HEK293 (cell line): ENCODE results near the gene SPTLC2.

Experiments
- ZBTB26 ChIP-seq: fragments of 450-650 bp; formaldehyde crosslinking; optimal IDR thresholded peaks from 2 replicates; pipeline ENCODE3; 2016; ENCODE audit warnings: missing biosample characterization, mild to moderate bottlenecking, missing genetic modification characterization
- ZIC2 ChIP-seq: fragments of 450-650 bp; formaldehyde crosslinking; IDR thresholded peaks from 2 replicates; pipeline ENCODE4 v1.5.1; 2016; ENCODE audit warnings: missing biosample characterization, missing genetic modification characterization
- ZNF114 ChIP-seq: fragments of 450-650 bp; formaldehyde crosslinking; IDR thresholded peaks from 2 replicates; pipeline ENCODE4 v1.5.0; 2017; ENCODE audit warnings: missing biosample characterization, missing genetic modification characterization
- ZNF121 ChIP-seq: fragments of 450-650 bp; formaldehyde crosslinking; IDR thresholded peaks from 2 replicates; pipeline ENCODE4 v1.5.1; 2016; ENCODE audit warnings: missing biosample characterization, missing genetic modification characterization
- ZNF140 ChIP-seq: fragments of 450-650 bp; formaldehyde crosslinking; IDR thresholded peaks from 2 replicates; pipeline ENCODE4 v1.5.1; 2016; ENCODE audit warnings: missing biosample characterization, missing genetic modification characterization
- ZNF2 ChIP-seq: fragments of 450-650 bp; formaldehyde crosslinking; IDR thresholded peaks from 2 replicates; pipeline ENCODE4 v1.5.1; 2016; ENCODE audit warnings: missing biosample characterization, missing genetic modification characterization
- ZNF266 ChIP-seq: fragments of 450-650 bp; formaldehyde crosslinking; IDR thresholded peaks from 2 replicates; pipeline ENCODE4 v1.5.1; 2016; ENCODE audit warnings: missing biosample characterization, missing genetic modification characterization, low read depth
- ZNF416 ChIP-seq: fragments of 450-650 bp; formaldehyde crosslinking; IDR thresholded peaks from 2 replicates; pipeline ENCODE4 v1.5.1; 2016; ENCODE audit warnings: missing biosample characterization, missing genetic modification characterization
- TF ChIP-seq, protein P1 (sequence below): fragments of 450-650 bp; formaldehyde crosslinking; IDR thresholded peaks from 2 replicates; pipeline ENCODE4 v1.5.1; 2016; ENCODE audit warnings: missing biosample characterization, missing genetic modification characterization
- TF ChIP-seq, protein P2 (sequence below): fragments of 450-650 bp; formaldehyde crosslinking; IDR thresholded peaks from 2 replicates; pipeline ENCODE4 v1.5.1; 2016; ENCODE audit warnings: missing biosample characterization, missing genetic modification characterization, low read depth
- TF ChIP-seq, protein P3 (sequence below): fragments of 450-650 bp; formaldehyde crosslinking; IDR thresholded peaks from 2 replicates; pipeline ENCODE4 v1.5.1; 2016; ENCODE audit warnings: missing biosample characterization, missing genetic modification characterization, borderline replicate concordance
- TF ChIP-seq, protein P4 (sequence below): fragments of 450-650 bp; formaldehyde crosslinking; IDR thresholded peaks from 2 replicates; pipeline ENCODE4 v1.5.1; 2016; ENCODE audit warnings: missing biosample characterization, missing genetic modification characterization
- TF ChIP-seq, protein P5 (sequence below): fragments of 450-650 bp; formaldehyde crosslinking; IDR thresholded peaks from 2 replicates; pipeline ENCODE4 v1.5.1; 2016; ENCODE audit warnings: missing biosample characterization, missing genetic modification characterization
- TF ChIP-seq, protein P6 (sequence below): fragments of 450-650 bp; formaldehyde crosslinking; IDR thresholded peaks from 2 replicates; pipeline ENCODE4 v1.5.1; 2016; ENCODE audit warnings: missing biosample characterization, missing genetic modification characterization

GRCh38 chr14:77615361-77616132 lies 890 bp downstream of the SPTLC2 start:
- TF ChIP-seq, protein P1, sequence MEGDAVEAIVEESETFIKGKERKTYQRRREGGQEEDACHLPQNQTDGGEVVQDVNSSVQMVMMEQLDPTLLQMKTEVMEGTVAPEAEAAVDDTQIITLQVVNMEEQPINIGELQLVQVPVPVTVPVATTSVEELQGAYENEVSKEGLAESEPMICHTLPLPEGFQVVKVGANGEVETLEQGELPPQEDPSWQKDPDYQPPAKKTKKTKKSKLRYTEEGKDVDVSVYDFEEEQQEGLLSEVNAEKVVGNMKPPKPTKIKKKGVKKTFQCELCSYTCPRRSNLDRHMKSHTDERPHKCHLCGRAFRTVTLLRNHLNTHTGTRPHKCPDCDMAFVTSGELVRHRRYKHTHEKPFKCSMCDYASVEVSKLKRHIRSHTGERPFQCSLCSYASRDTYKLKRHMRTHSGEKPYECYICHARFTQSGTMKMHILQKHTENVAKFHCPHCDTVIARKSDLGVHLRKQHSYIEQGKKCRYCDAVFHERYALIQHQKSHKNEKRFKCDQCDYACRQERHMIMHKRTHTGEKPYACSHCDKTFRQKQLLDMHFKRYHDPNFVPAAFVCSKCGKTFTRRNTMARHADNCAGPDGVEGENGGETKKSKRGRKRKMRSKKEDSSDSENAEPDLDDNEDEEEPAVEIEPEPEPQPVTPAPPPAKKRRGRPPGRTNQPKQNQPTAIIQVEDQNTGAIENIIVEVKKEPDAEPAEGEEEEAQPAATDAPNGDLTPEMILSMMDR (tag by site-specific recombination) = no peak
- TF ChIP-seq, protein P2, sequence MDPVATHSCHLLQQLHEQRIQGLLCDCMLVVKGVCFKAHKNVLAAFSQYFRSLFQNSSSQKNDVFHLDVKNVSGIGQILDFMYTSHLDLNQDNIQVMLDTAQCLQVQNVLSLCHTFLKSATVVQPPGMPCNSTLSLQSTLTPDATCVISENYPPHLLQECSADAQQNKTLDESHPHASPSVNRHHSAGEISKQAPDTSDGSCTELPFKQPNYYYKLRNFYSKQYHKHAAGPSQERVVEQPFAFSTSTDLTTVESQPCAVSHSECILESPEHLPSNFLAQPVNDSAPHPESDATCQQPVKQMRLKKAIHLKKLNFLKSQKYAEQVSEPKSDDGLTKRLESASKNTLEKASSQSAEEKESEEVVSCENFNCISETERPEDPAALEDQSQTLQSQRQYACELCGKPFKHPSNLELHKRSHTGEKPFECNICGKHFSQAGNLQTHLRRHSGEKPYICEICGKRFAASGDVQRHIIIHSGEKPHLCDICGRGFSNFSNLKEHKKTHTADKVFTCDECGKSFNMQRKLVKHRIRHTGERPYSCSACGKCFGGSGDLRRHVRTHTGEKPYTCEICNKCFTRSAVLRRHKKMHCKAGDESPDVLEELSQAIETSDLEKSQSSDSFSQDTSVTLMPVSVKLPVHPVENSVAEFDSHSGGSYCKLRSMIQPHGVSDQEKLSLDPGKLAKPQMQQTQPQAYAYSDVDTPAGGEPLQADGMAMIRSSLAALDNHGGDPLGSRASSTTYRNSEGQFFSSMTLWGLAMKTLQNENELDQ (tag by site-specific recombination) = no peak
- TF ChIP-seq, protein P3, sequence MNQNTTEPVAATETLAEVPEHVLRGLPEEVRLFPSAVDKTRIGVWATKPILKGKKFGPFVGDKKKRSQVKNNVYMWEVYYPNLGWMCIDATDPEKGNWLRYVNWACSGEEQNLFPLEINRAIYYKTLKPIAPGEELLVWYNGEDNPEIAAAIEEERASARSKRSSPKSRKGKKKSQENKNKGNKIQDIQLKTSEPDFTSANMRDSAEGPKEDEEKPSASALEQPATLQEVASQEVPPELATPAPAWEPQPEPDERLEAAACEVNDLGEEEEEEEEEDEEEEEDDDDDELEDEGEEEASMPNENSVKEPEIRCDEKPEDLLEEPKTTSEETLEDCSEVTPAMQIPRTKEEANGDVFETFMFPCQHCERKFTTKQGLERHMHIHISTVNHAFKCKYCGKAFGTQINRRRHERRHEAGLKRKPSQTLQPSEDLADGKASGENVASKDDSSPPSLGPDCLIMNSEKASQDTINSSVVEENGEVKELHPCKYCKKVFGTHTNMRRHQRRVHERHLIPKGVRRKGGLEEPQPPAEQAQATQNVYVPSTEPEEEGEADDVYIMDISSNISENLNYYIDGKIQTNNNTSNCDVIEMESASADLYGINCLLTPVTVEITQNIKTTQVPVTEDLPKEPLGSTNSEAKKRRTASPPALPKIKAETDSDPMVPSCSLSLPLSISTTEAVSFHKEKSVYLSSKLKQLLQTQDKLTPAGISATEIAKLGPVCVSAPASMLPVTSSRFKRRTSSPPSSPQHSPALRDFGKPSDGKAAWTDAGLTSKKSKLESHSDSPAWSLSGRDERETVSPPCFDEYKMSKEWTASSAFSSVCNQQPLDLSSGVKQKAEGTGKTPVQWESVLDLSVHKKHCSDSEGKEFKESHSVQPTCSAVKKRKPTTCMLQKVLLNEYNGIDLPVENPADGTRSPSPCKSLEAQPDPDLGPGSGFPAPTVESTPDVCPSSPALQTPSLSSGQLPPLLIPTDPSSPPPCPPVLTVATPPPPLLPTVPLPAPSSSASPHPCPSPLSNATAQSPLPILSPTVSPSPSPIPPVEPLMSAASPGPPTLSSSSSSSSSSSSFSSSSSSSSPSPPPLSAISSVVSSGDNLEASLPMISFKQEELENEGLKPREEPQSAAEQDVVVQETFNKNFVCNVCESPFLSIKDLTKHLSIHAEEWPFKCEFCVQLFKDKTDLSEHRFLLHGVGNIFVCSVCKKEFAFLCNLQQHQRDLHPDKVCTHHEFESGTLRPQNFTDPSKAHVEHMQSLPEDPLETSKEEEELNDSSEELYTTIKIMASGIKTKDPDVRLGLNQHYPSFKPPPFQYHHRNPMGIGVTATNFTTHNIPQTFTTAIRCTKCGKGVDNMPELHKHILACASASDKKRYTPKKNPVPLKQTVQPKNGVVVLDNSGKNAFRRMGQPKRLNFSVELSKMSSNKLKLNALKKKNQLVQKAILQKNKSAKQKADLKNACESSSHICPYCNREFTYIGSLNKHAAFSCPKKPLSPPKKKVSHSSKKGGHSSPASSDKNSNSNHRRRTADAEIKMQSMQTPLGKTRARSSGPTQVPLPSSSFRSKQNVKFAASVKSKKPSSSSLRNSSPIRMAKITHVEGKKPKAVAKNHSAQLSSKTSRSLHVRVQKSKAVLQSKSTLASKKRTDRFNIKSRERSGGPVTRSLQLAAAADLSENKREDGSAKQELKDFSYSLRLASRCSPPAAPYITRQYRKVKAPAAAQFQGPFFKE (tag by site-specific recombination) = no peak
- TF ChIP-seq ZNF121 (no peak), ZNF416 (tag by site-specific recombination) (no peak), ZNF140 (no peak), ZNF2 (no peak), ZBTB26 (tag by site-specific recombination) (no peak), ZIC2 (no peak), ZNF266 (tag by site-specific recombination) (no peak), ZNF114 (tag by site-specific recombination) (no peak)
- TF ChIP-seq, protein P4, sequence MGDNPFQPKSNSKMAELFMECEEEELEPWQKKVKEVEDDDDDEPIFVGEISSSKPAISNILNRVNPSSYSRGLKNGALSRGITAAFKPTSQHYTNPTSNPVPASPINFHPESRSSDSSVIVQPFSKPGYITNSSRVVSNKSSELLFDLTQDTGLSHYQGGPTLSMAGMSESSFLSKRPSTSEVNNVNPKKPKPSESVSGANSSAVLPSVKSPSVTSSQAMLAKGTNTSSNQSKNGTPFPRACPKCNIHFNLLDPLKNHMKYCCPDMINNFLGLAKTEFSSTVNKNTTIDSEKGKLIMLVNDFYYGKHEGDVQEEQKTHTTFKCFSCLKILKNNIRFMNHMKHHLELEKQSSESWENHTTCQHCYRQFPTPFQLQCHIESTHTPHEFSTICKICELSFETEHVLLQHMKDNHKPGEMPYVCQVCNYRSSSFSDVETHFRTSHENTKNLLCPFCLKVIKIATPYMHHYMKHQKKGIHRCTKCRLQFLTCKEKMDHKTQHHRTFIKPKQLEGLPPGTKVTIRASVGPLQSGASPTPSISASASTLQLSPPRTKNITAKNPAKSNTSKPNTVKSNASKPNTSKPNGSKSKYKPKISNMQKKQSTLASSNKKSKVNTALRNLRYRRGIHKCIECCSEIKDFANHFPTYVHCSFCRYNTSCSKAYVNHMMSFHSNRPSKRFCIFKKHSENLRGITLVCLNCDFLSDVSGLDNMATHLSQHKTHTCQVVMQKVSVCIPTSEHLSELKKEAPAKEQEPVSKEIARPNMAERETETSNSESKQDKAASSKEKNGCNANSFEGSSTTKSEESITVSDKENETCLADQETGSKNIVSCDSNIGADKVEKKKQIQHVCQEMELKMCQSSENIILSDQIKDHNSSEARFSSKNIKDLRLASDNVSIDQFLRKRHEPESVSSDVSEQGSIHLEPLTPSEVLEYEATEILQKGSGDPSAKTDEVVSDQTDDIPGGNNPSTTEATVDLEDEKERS (tag by site-specific recombination) = no peak
- TF ChIP-seq, protein P5, sequence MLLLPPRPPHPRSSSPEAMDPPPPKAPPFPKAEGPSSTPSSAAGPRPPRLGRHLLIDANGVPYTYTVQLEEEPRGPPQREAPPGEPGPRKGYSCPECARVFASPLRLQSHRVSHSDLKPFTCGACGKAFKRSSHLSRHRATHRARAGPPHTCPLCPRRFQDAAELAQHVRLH = no peak
- TF ChIP-seq, protein P6, sequence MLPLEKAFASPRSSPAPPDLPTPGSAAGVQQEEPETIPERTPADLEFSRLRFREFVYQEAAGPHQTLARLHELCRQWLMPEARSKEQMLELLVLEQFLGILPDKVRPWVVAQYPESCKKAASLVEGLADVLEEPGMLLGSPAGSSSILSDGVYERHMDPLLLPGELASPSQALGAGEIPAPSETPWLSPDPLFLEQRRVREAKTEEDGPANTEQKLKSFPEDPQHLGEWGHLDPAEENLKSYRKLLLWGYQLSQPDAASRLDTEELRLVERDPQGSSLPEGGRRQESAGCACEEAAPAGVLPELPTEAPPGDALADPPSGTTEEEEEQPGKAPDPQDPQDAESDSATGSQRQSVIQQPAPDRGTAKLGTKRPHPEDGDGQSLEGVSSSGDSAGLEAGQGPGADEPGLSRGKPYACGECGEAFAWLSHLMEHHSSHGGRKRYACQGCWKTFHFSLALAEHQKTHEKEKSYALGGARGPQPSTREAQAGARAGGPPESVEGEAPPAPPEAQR (tag by site-specific recombination) = no peak
